Measurements from ENCODE around the gene OR2L3.

DNA sequence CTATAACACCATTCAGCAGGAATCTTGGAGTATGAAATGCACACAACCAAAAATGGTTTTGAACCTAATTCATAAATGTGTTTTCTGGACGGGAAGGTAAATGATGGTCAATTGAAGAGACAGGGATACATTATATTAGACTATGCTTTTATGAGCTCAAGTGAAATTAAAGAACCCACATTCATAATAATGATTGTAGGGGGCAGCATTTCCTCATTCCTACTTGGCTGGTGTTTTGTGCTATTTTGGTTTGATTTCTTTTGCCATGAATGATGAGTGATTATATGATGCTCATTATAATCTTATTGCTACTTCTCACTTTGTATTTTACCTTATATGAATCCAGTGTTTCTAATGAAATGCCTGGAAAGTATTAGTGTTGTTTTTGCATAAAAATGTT lies 372 bp downstream of the OR2L3 start:
- TF ChIP-seq CTCF (IDR thresholded peaks at IDR 0.05) = no peak
- TF ChIP-seq POLR2A (IDR thresholded peaks at IDR 0.05) = no peak

Data from adrenal gland (tissue), 5 donors.